Esophagus squamous epithelium (tissue), 4 donors: ENCODE data around the gene BFAR.

Experiments
- POLR2A ChIP-seq, 4 donors: fragments of 450-650 bp; IDR thresholded peaks; one replicate each; pipeline ENCODE4 v1.6.1; 2017; ENCODE audit warnings: antibody characterized with exemption in 4 of 4, mild to moderate bottlenecking in 4 of 4, moderate library complexity in 3 of 4
- TF ChIP-seq, protein P1 (sequence below), 6 experiments: fragments of 450-650 bp in 4 of 6; fragments of 200-600 bp in 2 of 6; sonication (generic) in 2 of 6; IDR thresholded peaks; one replicate each; pipeline ENCODE4 v1.5.1; 2016 to 2019; ENCODE audit warnings: antibody characterized with exemption in 6 of 6, mild to moderate bottlenecking in 4 of 6, moderate library complexity in 4 of 6

DNA sequence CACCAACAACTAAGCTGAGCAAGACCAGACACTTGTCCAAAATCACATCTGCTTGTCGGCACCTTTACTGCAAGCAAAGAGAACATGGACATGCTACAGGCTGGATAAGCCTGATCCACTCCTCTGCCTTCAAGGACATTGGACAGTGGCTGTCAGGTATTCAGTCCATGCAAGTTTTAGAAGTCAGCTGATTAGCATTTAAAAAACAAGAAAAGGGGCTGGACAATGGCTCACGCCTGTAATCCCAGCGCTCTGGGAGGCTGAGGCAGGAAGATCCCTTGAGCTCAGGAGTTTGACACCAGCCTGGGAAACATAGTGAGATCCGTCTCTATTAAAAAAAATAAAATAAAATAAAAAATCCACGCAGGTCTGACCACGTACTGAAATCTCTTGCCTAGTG, 23.0 kb upstream of the BFAR start:
- TF ChIP-seq POLR2A (IDR thresholded peaks at IDR 0.05) = no peak
- TF ChIP-seq, protein P1, sequence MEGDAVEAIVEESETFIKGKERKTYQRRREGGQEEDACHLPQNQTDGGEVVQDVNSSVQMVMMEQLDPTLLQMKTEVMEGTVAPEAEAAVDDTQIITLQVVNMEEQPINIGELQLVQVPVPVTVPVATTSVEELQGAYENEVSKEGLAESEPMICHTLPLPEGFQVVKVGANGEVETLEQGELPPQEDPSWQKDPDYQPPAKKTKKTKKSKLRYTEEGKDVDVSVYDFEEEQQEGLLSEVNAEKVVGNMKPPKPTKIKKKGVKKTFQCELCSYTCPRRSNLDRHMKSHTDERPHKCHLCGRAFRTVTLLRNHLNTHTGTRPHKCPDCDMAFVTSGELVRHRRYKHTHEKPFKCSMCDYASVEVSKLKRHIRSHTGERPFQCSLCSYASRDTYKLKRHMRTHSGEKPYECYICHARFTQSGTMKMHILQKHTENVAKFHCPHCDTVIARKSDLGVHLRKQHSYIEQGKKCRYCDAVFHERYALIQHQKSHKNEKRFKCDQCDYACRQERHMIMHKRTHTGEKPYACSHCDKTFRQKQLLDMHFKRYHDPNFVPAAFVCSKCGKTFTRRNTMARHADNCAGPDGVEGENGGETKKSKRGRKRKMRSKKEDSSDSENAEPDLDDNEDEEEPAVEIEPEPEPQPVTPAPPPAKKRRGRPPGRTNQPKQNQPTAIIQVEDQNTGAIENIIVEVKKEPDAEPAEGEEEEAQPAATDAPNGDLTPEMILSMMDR (IDR thresholded peaks at IDR 0.05) = no peak
